Panc1 (cell line): ENCODE measurements around the gene CANT1. TPM values are rescaled to one million over a fixed set of nuclear protein-coding genes. Genes with fewer than 3 reads are reported as not detected.

Experiments
- ATAC-seq: fragments of 200-7000 bp; cut with Tn5 transposase; 2 replicates; pipeline ENCODE4 v1.9.1; 2020; ENCODE audit warnings: mild to moderate bottlenecking, moderate library complexity
- BruUV-seq: library from RNA; stranded (reverse); fragments of 400-500 nt; replicated peaks from 2 replicates; lab custom pipeline; 2021; lab: Mats Ljungman, UMichigan
- CTCF ChIA-PET: fragments of 300-600 bp; sonication (Branson Sonifier 250); formaldehyde crosslinking; loops from one replicate; lab custom pipeline; 2022; ENCODE audit warnings: antibody characterized with exemption; lab: Charles Lee
- POLR2A ChIA-PET: fragments of 300-600 bp; sonication (Branson Sonifier 250); formaldehyde crosslinking; loops from one replicate; lab custom pipeline; 2022; ENCODE audit warnings: antibody characterized with exemption; lab: Charles Lee
- DNase-seq: peaks from one replicate; pipeline ENCODE4 v3.0.0-alpha.2; 2010; ENCODE audit warnings: low read depth, low spot score
- H3K27ac ChIP-seq: 2 replicates; pipeline ENCODE4 v1.5.1; 2011; ENCODE audit warnings: mild to moderate bottlenecking, low read length, inconsistent platforms
- H3K27me3 ChIP-seq: fragments of 200-500 bp; sonication (Bioruptor generic); 2 replicates; pipeline ENCODE4 v1.6.0; 2014; ENCODE audit warnings: low read length, inconsistent platforms; ENCODE audit not compliant: control insufficient read depth, insufficient read depth
- H3K36me3 ChIP-seq: fragments of 200-500 bp; sonication (Bioruptor generic); 2 replicates; pipeline ENCODE4 v1.5.1; 2014; ENCODE audit warnings: inconsistent platforms, mild to moderate bottlenecking, low read length, moderate library complexity; ENCODE audit not compliant: control insufficient read depth, insufficient read depth
- H3K4me1 ChIP-seq: 2 replicates; pipeline ENCODE4 v1.5.1; 2011; ENCODE audit warnings: inconsistent platforms, mild to moderate bottlenecking, low read length, moderate library complexity; ENCODE audit not compliant: control insufficient read depth, insufficient read depth
- H3K4me3 ChIP-seq, 2 experiments: 2 replicates each; pipeline ENCODE4 v1.5.1; 2011 to 2012; ENCODE audit warnings: low read depth in 2 of 2, low read length in 2 of 2, mild to moderate bottlenecking in 2 of 2, inconsistent platforms in 1 of 2, moderate library complexity in 1 of 2
- H3K9me3 ChIP-seq: fragments of 200-500 bp; sonication (Bioruptor generic); 2 replicates; pipeline ENCODE4 v1.5.1; 2014; ENCODE audit warnings: low read depth, mild to moderate bottlenecking, inconsistent platforms, low read length, moderate library complexity; ENCODE audit not compliant: control insufficient read depth, insufficient read depth
- POLR2AphosphoS5 ChIP-seq: IDR thresholded peaks from 2 replicates; pipeline ENCODE4 v1.6.1; 2012; ENCODE audit warnings: mild to moderate bottlenecking, low read depth, low read length, moderate library complexity
- SIN3A ChIP-seq: IDR thresholded peaks from 2 replicates; pipeline ENCODE4 v1.6.1; 2012; ENCODE audit warnings: low read depth, mild to moderate bottlenecking, low read length, moderate library complexity, borderline replicate concordance; ENCODE audit not compliant: insufficient read depth
- TCF7L2 ChIP-seq: IDR thresholded peaks from 2 replicates; pipeline ENCODE4 v1.6.1; 2011; ENCODE audit warnings: mild to moderate bottlenecking, low read depth, low read length, inconsistent platforms
- in situ Hi-C: cut with HindIII; loops from 2 replicates; pipeline ENCODE4 v1.10.0; 2016; ENCODE audit warnings: low sequenced_read_pairs, low pct_unique_long_range_greater_than_20kb
- intact Hi-C: fragments of 100-400 bp; cut with micrococcal nuclease; formaldehyde crosslinking; loops from one replicate; pipeline ENCODE4 v1.10.0; 2022; ENCODE audit not compliant: unreplicated experiment
- total RNA-seq: library from RNA; stranded (reverse); gene quantifications from one replicate; pipeline ENCODE4 v1.2.1, GENCODE V29; 2021; ENCODE audit not compliant: unreplicated experiment
- TF ChIP-seq, protein P1 (sequence below), 2 experiments: IDR thresholded peaks; 2 replicates each; pipeline ENCODE4 v1.6.1; 2011 to 2012; ENCODE audit warnings: low read depth in 2 of 2, control low read depth in 1 of 2, low read length in 1 of 2, mild to moderate bottlenecking in 1 of 2, moderate library complexity in 1 of 2; ENCODE audit not compliant: insufficient read depth in 1 of 2
- TF ChIP-seq, protein P2 (sequence below): fragments of 450-650 bp; IDR thresholded peaks from 2 replicates; pipeline ENCODE4 v1.5.1; 2017; ENCODE audit warnings: mild to moderate bottlenecking

CANT1 gene
- total RNA-seq, 1 experiment from 2014 or later, result 160 TPM

DNA sequence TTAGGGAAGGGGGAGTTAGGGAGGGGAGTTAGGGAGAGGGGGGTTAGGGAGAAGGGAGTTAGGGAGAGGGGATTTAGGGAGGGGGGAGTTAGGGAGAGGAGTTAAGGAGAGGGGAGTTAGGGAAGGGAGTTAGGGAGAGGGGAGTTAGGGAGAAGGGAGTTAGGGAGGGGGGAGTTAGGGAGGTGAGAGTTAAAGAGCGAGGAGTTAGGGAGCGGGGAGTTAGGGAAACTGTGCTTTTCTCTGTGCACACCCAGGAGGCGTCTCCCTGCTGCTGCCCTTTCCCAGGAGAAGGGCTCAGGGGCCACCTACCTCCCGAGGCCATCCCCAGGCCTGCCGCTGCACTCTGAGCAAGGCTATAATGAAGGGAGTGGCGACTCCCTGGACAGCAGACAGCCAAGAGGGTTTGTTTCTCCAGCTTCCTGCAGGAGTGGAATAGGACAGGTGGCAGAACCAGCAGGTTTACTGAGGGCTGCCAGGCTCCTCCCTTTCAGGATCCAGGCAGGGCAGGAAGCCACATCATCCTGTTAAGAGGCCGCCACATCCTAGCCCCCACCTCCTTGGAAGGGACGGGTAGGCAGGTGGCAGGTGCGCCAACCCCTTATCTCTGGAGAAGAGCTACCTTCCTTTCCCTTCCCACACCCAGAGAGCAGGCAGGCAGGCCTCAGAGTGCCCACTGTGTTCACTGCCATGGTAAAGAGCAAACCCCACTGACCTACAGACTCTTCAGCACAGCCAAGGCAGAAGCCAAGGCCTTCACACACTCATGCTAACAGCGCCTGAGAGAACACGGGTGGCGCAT is 4.3 kb downstream of the CANT1 start:
- H3K4me1 ChIP-seq, result peaks cover 38% of the 10 kb centered on the region
- ATAC-seq, result peak; percentile 69
- in situ Hi-C loops, result no loop called here
- peaks cover 13% of the 10 kb centered on the region; the same call in 1 of the 2 replicates for H3K36me3 ChIP-seq
- no TSS peak for BruUV-seq
- no peak for DNase-seq
- ChIA-PET CTCF (interaction anchor here (1.4 kb wide), 1 partner anchor 23 kb away, joined by 3 read pairs; no protein-coding TSS in a partner anchor), POLR2A (no interaction called here)
- H3K27ac ChIP-seq, result no peak overlapping the region
- intact Hi-C loops, result no loop called here
- TF ChIP-seq, protein P1, sequence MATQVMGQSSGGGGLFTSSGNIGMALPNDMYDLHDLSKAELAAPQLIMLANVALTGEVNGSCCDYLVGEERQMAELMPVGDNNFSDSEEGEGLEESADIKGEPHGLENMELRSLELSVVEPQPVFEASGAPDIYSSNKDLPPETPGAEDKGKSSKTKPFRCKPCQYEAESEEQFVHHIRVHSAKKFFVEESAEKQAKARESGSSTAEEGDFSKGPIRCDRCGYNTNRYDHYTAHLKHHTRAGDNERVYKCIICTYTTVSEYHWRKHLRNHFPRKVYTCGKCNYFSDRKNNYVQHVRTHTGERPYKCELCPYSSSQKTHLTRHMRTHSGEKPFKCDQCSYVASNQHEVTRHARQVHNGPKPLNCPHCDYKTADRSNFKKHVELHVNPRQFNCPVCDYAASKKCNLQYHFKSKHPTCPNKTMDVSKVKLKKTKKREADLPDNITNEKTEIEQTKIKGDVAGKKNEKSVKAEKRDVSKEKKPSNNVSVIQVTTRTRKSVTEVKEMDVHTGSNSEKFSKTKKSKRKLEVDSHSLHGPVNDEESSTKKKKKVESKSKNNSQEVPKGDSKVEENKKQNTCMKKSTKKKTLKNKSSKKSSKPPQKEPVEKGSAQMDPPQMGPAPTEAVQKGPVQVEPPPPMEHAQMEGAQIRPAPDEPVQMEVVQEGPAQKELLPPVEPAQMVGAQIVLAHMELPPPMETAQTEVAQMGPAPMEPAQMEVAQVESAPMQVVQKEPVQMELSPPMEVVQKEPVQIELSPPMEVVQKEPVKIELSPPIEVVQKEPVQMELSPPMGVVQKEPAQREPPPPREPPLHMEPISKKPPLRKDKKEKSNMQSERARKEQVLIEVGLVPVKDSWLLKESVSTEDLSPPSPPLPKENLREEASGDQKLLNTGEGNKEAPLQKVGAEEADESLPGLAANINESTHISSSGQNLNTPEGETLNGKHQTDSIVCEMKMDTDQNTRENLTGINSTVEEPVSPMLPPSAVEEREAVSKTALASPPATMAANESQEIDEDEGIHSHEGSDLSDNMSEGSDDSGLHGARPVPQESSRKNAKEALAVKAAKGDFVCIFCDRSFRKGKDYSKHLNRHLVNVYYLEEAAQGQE (IDR thresholded peaks at IDR 0.05; ENCODE audit: insufficient read depth in 1 of 2, low read depth in 2 of 2, low read length in 1 of 2), result no peak
- no peak for TF ChIP-seq TCF7L2
- TF ChIP-seq SIN3A, result no peak
- TF ChIP-seq, protein P2, sequence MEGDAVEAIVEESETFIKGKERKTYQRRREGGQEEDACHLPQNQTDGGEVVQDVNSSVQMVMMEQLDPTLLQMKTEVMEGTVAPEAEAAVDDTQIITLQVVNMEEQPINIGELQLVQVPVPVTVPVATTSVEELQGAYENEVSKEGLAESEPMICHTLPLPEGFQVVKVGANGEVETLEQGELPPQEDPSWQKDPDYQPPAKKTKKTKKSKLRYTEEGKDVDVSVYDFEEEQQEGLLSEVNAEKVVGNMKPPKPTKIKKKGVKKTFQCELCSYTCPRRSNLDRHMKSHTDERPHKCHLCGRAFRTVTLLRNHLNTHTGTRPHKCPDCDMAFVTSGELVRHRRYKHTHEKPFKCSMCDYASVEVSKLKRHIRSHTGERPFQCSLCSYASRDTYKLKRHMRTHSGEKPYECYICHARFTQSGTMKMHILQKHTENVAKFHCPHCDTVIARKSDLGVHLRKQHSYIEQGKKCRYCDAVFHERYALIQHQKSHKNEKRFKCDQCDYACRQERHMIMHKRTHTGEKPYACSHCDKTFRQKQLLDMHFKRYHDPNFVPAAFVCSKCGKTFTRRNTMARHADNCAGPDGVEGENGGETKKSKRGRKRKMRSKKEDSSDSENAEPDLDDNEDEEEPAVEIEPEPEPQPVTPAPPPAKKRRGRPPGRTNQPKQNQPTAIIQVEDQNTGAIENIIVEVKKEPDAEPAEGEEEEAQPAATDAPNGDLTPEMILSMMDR, result no peak
- TF ChIP-seq POLR2AphosphoS5, result no peak
- H3K9me3 ChIP-seq, result no peaks in the 10 kb centered on the region
- H3K4me3 ChIP-seq, result no peak overlapping the region
- H3K27me3 ChIP-seq, result no peaks in the 10 kb centered on the region

DNA sequence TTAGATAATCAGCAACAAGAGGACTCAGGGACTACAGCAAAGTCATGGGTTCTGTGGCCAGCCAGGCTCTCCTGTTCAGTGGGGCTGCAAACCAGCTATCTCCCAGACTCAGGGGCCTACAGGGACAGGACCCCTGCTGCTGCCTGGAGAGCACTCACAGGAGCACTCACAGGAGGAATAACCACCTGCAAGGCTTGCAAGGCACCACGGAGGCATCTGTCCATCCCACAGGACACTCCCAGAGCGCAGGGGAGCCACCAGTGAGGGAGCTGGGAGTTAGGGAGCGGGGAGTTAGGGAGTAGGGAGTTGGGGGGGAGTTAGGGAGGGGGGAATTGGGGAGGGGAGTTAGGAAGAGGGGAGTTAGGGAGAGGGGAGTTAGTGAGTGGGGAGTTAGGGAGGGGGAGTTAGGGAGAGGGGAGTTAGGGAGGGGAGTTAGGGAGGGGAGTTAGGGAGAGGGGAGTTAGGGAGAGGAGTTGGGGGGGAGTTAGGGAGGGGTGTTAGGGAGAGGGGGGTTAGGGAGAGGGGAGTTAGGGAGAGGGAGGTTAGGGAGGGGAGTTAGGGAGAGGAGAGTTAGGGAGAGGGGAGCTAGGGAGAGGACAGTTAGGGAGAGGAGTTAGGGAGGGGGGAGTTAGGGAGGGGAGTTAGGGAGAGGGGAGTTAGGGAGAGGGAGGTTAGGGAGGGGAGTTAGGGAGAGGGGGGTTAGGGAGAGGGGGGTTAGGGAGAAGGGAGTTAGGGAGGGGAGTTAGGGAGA is 5.7 kb downstream of the CANT1 start:
- no peak for DNase-seq
- in situ Hi-C loops (no loop called here), intact Hi-C loops (no loop called here)
- ATAC-seq, result no peak
- BruUV-seq, result no TSS peak
- ChIA-PET CTCF (interaction anchor here (0.6 kb wide), 1 partner anchor 77 kb away, joined by 4 read pairs; no protein-coding TSS in a partner anchor), POLR2A (no interaction called here)
- Histone ChIP-seq H3K27me3 (no peaks in the 10 kb centered on the region), H3K9me3 (no peaks in the 10 kb centered on the region), H3K36me3 (peaks cover 8% of the 10 kb centered on the region; the same call in 1 of the 2 replicates), H3K27ac (no peak overlapping the region), H3K4me3 (no peak overlapping the region), H3K4me1 (peaks cover 34% of the 10 kb centered on the region)
- TF ChIP-seq TCF7L2 (no peak), SIN3A (no peak), POLR2AphosphoS5 (no peak)
- TF ChIP-seq, protein P2, result no peak
- TF ChIP-seq, protein P1 (IDR thresholded peaks at IDR 0.05; ENCODE audit: insufficient read depth in 1 of 2, low read depth in 2 of 2, low read length in 1 of 2), result no peak
